AG09309 (cell line): ENCODE data around the gene BTN3A1.

Experiments used
- DNase-seq: peaks from one replicate; pipeline ENCODE4 v3.0.0-alpha.2; 2010; ENCODE audit warnings: low read depth
- H3K4me3 ChIP-seq: 2 replicates; pipeline ENCODE4 v1.5.1; 2011; ENCODE audit warnings: mild to moderate bottlenecking, low read depth, low read length, moderate library complexity; ENCODE audit not compliant: control insufficient read depth
- CTCF ChIP-seq: IDR thresholded peaks from 2 replicates; pipeline ENCODE4 v1.5.1; 2011; ENCODE audit warnings: mild to moderate bottlenecking, low read depth, low read length, inconsistent platforms; ENCODE audit not compliant: insufficient read depth, control insufficient read depth; ENCODE audit errors: missing control alignments

Gene BTN3A1

GRCh38 chr6:26360451-26361416 is 41.3 kb upstream of the BTN3A1 start:
- no peak for DNase-seq
- TF ChIP-seq CTCF: no peak
- no peak overlapping the region for H3K4me3 ChIP-seq

- DNase-seq: no peak
- TF ChIP-seq CTCF: no peak
- H3K4me3 ChIP-seq: no peak overlapping the region
Observed at GRCh38 chr6:26361544-26361943, 40.5 kb upstream of the BTN3A1 start.

- no peak overlapping the region for H3K4me3 ChIP-seq
- no peak for TF ChIP-seq CTCF
- no peak for DNase-seq
Observed at GRCh38 chr6:26362093-26362835, 39.8 kb upstream of the BTN3A1 start.

- no peak for DNase-seq
- H3K4me3 ChIP-seq: no peak overlapping the region
- no peak for TF ChIP-seq CTCF
Observed at GRCh38 chr6:26362836-26363220, 39.2 kb upstream of the BTN3A1 start.

- H3K4me3 ChIP-seq: peak overlapping the region; percentile 74
- TF ChIP-seq CTCF: no peak
Observed at GRCh38 chr6:26363882-26364701, 38.0 kb upstream of the BTN3A1 start.

GRCh38 chr6:26365633-26365995 is 36.5 kb upstream of the BTN3A1 start:
- no peak for TF ChIP-seq CTCF
- H3K4me3 ChIP-seq: peak overlapping the region; percentile 74
- no peak for DNase-seq

More at GRCh38 chr6:26363882-26364701, 38.0 kb upstream of the BTN3A1 start:
- no peak for DNase-seq
